ENCODE data around the gene SPINT4.
"Not testable (repeated sequence)": the region's sequence is repeated elsewhere in the genome, so short reads cannot be mapped to it uniquely, and the experiment has no call there.

The SPINT4 gene

GRCh38 chr20:45742596-45742995 lies 20.4 kb downstream of the SPINT4 start:
- TF ChIP-seq TARDBP (IDR thresholded peaks at IDR 0.05) (no peak), PKNOX1 (IDR thresholded peaks at IDR 0.05) (no peak), HDGF (IDR thresholded peaks at IDR 0.05; ENCODE audit: borderline replicate concordance) (no peak)
- CTCF ChIA-PET, result no interaction called here
- POLR2A ChIA-PET, result no interaction called here
- no peak for DNase-seq (ENCODE audit: extremely low spot score)

GRCh38 chr20:45745015-45745414 lies 22.9 kb downstream of the SPINT4 start:
- CTCF ChIA-PET, result no interaction called here
- POLR2A ChIA-PET, result no interaction called here
- DNase-seq (ENCODE audit: extremely low spot score), result no peak
- TF ChIP-seq FOXA1 (IDR thresholded peaks at IDR 0.05) (no peak), FOXK2 (IDR thresholded peaks at IDR 0.05) (no peak), ARNT (IDR thresholded peaks at IDR 0.05) (no peak), FOXM1 (IDR thresholded peaks at IDR 0.05; ENCODE audit: borderline replicate concordance) (no peak), CTBP1 (IDR thresholded peaks at IDR 0.05; ENCODE audit: borderline replicate concordance) (no peak)

- ChIA-PET POLR2A (no interaction called here), CTCF (no interaction called here)
- no peak for TF ChIP-seq CTBP1 (IDR thresholded peaks at IDR 0.05; ENCODE audit: borderline replicate concordance)
- no peak for TF ChIP-seq SUZ12 (IDR thresholded peaks at IDR 0.05)
- TF ChIP-seq SP1 (IDR thresholded peaks at IDR 0.05), result no peak
- no peak for TF ChIP-seq L3MBTL2 (conservative IDR thresholded peaks at IDR 0.05)
- no peak for TF ChIP-seq HDGF (IDR thresholded peaks at IDR 0.05; ENCODE audit: borderline replicate concordance)
- TF ChIP-seq ELF4 (IDR thresholded peaks at IDR 0.05), result no peak
- no peak for TF ChIP-seq BHLHE40 (IDR thresholded peaks at IDR 0.05; ENCODE audit: borderline replicate concordance)
- TF ChIP-seq NFRKB (IDR thresholded peaks at IDR 0.05), result no peak
- no peak for TF ChIP-seq ARNT (IDR thresholded peaks at IDR 0.05)
- TF ChIP-seq TARDBP (IDR thresholded peaks at IDR 0.05), result no peak
- TF ChIP-seq PKNOX1 (IDR thresholded peaks at IDR 0.05), result no peak
- no peak for TF ChIP-seq LEF1 (IDR thresholded peaks at IDR 0.05; ENCODE audit: borderline replicate concordance)
- TF ChIP-seq FOXK2 (IDR thresholded peaks at IDR 0.05), result no peak
- TF ChIP-seq ZNF384 (IDR thresholded peaks at IDR 0.05), result no peak
- TF ChIP-seq FOXM1 (IDR thresholded peaks at IDR 0.05; ENCODE audit: borderline replicate concordance), result no peak
- TF ChIP-seq FOXA1 (IDR thresholded peaks at IDR 0.05), result no peak
- DNase-seq (ENCODE audit: extremely low spot score), result no peak
Measured at GRCh38 chr20:45751721-45752120, 29.6 kb downstream of the SPINT4 start.

GRCh38 chr20:45752746-45753145 lies 30.6 kb downstream of the SPINT4 start:
- ChIA-PET POLR2A (no interaction called here), CTCF (no interaction called here)
- no peak for DNase-seq (ENCODE audit: extremely low spot score)
- TF ChIP-seq TARDBP (IDR thresholded peaks at IDR 0.05), result no peak
- no peak for TF ChIP-seq L3MBTL2 (conservative IDR thresholded peaks at IDR 0.05)
- TF ChIP-seq NFRKB (IDR thresholded peaks at IDR 0.05), result no peak
- TF ChIP-seq FOXM1 (IDR thresholded peaks at IDR 0.05; ENCODE audit: borderline replicate concordance), result no peak
- TF ChIP-seq HDGF (IDR thresholded peaks at IDR 0.05; ENCODE audit: borderline replicate concordance), result no peak
- no peak for TF ChIP-seq SUZ12 (IDR thresholded peaks at IDR 0.05)
- no peak for TF ChIP-seq SP1 (IDR thresholded peaks at IDR 0.05)
- TF ChIP-seq BHLHE40 (IDR thresholded peaks at IDR 0.05; ENCODE audit: borderline replicate concordance), result no peak
- no peak for TF ChIP-seq ELF4 (IDR thresholded peaks at IDR 0.05)
- no peak for TF ChIP-seq FOXA1 (IDR thresholded peaks at IDR 0.05)
- no peak for TF ChIP-seq PKNOX1 (IDR thresholded peaks at IDR 0.05)
- TF ChIP-seq ARNT (IDR thresholded peaks at IDR 0.05), result no peak
- TF ChIP-seq CTBP1 (IDR thresholded peaks at IDR 0.05; ENCODE audit: borderline replicate concordance), result no peak
- no peak for TF ChIP-seq FOXK2 (IDR thresholded peaks at IDR 0.05)
- TF ChIP-seq LEF1 (IDR thresholded peaks at IDR 0.05; ENCODE audit: borderline replicate concordance), result no peak

- ChIA-PET CTCF (interaction anchor here (0.6 kb wide), 1 partner anchor 12 kb away, joined by 3 read pairs; no protein-coding TSS in a partner anchor), POLR2A (no interaction called here)
- DNase-seq (ENCODE audit: extremely low spot score), result no peak
- TF ChIP-seq BHLHE40 (IDR thresholded peaks at IDR 0.05; ENCODE audit: borderline replicate concordance) (no peak), CTBP1 (IDR thresholded peaks at IDR 0.05; ENCODE audit: borderline replicate concordance) (no peak), ZNF384 (IDR thresholded peaks at IDR 0.05) (no peak), NFRKB (IDR thresholded peaks at IDR 0.05) (no peak), L3MBTL2 (conservative IDR thresholded peaks at IDR 0.05) (no peak), ARNT (IDR thresholded peaks at IDR 0.05) (no peak), ELF4 (IDR thresholded peaks at IDR 0.05) (no peak), TARDBP (IDR thresholded peaks at IDR 0.05) (no peak), HDGF (IDR thresholded peaks at IDR 0.05; ENCODE audit: borderline replicate concordance) (no peak), PKNOX1 (IDR thresholded peaks at IDR 0.05) (no peak), SP1 (IDR thresholded peaks at IDR 0.05) (no peak), FOXM1 (IDR thresholded peaks at IDR 0.05; ENCODE audit: borderline replicate concordance) (no peak), FOXK2 (IDR thresholded peaks at IDR 0.05) (no peak), FOXA1 (IDR thresholded peaks at IDR 0.05) (no peak), LEF1 (IDR thresholded peaks at IDR 0.05; ENCODE audit: borderline replicate concordance) (no peak), SUZ12 (IDR thresholded peaks at IDR 0.05) (no peak)
Measured at GRCh38 chr20:45758096-45758495, 35.9 kb downstream of the SPINT4 start.

GRCh38 chr20:45759921-45760320 lies 37.8 kb downstream of the SPINT4 start:
- CTCF ChIA-PET; POLR2A ChIA-PET; DNase-seq (ENCODE audit: extremely low spot score): not testable (repeated sequence)

- DNase-seq (ENCODE audit: extremely low spot score); CTCF ChIA-PET; POLR2A ChIA-PET: not testable (repeated sequence)
Measured at GRCh38 chr20:45761966-45762365, 39.8 kb downstream of the SPINT4 start.

GRCh38 chr20:45764618-45765282 lies 42.6 kb downstream of the SPINT4 start:
- POLR2A ChIA-PET; CTCF ChIA-PET; DNase-seq (ENCODE audit: extremely low spot score): not testable (repeated sequence)
